GM12878 (cell line): Measurements from ENCODE around the gene FLT1. TPM values are rescaled to one million over a fixed set of nuclear protein-coding genes. Genes with fewer than 3 reads are reported as not detected.
A peak's percentile ranks its signal among the peaks of the same experiment; 100 is the strongest.

Experiments used
- BHLHE40 ChIP-seq, 2 experiments: fragments of 450-650 bp in 1 of 2; IDR thresholded peaks; 2 replicates each; pipeline ENCODE4 v1.6.1; 2011 to 2017; ENCODE audit warnings: low read depth in 2 of 2, borderline replicate concordance in 1 of 2, improper control_type of control experiment in 1 of 2, low read length in 1 of 2, mild to moderate bottlenecking in 1 of 2
- CHD1 ChIP-seq: IDR thresholded peaks from 2 replicates; pipeline ENCODE4 v1.6.1; 2012; ENCODE audit warnings: low read depth, low read length, improper control_type of control experiment
- LARP7 ChIP-seq: fragments of 450-650 bp; IDR thresholded peaks from 2 replicates; pipeline ENCODE4 v1.6.1; 2017; ENCODE audit warnings: mild to moderate bottlenecking
- MEF2B ChIP-seq: fragments of 450-650 bp; IDR thresholded peaks from 2 replicates; pipeline ENCODE4 v1.6.1; 2018; ENCODE audit warnings: mild to moderate bottlenecking, moderate library complexity; ENCODE audit not compliant: partially characterized antibody, poor library complexity, severe bottlenecking
- NR2F1 ChIP-seq: fragments of 450-650 bp; conservative IDR thresholded peaks from 2 replicates; pipeline ENCODE4 v1.6.1; 2017; ENCODE audit warnings: mild to moderate bottlenecking
- PAX8 ChIP-seq: fragments of 450-650 bp; IDR thresholded peaks from 2 replicates; pipeline ENCODE4 v1.6.1; 2017; ENCODE audit warnings: mild to moderate bottlenecking, moderate library complexity
- TCF3 ChIP-seq: IDR thresholded peaks from 2 replicates; pipeline ENCODE4 v1.6.1; 2012; ENCODE audit warnings: low read depth, mild to moderate bottlenecking, low read length, borderline replicate concordance; ENCODE audit not compliant: insufficient read depth
- WRNIP1 ChIP-seq: IDR thresholded peaks from 2 replicates; pipeline ENCODE4 v1.6.1; 2011; ENCODE audit warnings: low read depth, low read length, improper control_type of control experiment, borderline replicate concordance
- YBX1 ChIP-seq: fragments of 450-650 bp; IDR thresholded peaks from 2 replicates; pipeline ENCODE4 v1.6.1; 2016; ENCODE audit warnings: antibody characterized with exemption
- YY1 ChIP-seq: IDR thresholded peaks from 2 replicates; pipeline ENCODE4 v1.6.1; 2011; ENCODE audit warnings: low read depth, mild to moderate bottlenecking, low read length
- polyA plus RNA-seq, 11 experiments: library from polyadenylated mRNA; depleted of rRNA in 4 of 11; unstranded in 6 of 11; stranded (reverse) in 5 of 11; fragments of >200 nt; fragmentation: Nextera tagmentation in 4 of 11; fragmentation: Illumina TruSeq in 1 of 11; extraction: Ambion mirVana in 4 of 11; extraction: Trizol in 1 of 11; gene quantifications; 1 replicate in 1 of 11; 2 replicates in 10 of 11; pipeline versions ENCODE4 v1.2.1 to v1.2.3, GENCODE V29; 2011 to 2016; ENCODE audit warnings: inconsistent platforms in 2 of 11, missing spikeins in 2 of 11, low read depth in 1 of 11
- total RNA-seq, 4 experiments: library from RNA; depleted of rRNA in 3 of 4; stranded (reverse); fragments of >200 nt in 3 of 4; fragmentation: Illumina TruSeq in 1 of 4; extraction: Trizol in 1 of 4; gene quantifications; 2 replicates each; pipeline versions ENCODE4 v1.2.1 to v1.2.3, GENCODE V29; 2013 to 2021
- TF ChIP-seq, protein P1 (sequence below): fragments of 450-650 bp; formaldehyde crosslinking; IDR thresholded peaks from 2 replicates; pipeline ENCODE4 v1.4.0; 2020; ENCODE audit warnings: mild to moderate bottlenecking, moderate library complexity
- TF ChIP-seq, protein P2 (sequence below): fragments of 450-650 bp; formaldehyde crosslinking; IDR thresholded peaks from 2 replicates; pipeline ENCODE4 v1.5.0; 2022; ENCODE audit warnings: mild to moderate bottlenecking, missing genetic modification characterization
- TF ChIP-seq, protein P3 (sequence below): fragments of 450-650 bp; formaldehyde crosslinking; IDR thresholded peaks from 2 replicates; pipeline ENCODE4 v1.4.0; 2022; ENCODE audit warnings: mild to moderate bottlenecking, moderate library complexity
- TF ChIP-seq, protein P4 (sequence below): fragments of 450-650 bp; IDR thresholded peaks from 2 replicates; pipeline ENCODE4 v1.6.1; 2016; ENCODE audit warnings: mild to moderate bottlenecking, moderate library complexity, borderline replicate concordance

The FLT1 gene
- total and polyA plus RNA-seq, 10 of the 15 experiments (the other 5 are each of a cell fraction or from before 2014, with no cell fraction given): 0.55 to 5.6 (median 0.84) TPM

DNA sequence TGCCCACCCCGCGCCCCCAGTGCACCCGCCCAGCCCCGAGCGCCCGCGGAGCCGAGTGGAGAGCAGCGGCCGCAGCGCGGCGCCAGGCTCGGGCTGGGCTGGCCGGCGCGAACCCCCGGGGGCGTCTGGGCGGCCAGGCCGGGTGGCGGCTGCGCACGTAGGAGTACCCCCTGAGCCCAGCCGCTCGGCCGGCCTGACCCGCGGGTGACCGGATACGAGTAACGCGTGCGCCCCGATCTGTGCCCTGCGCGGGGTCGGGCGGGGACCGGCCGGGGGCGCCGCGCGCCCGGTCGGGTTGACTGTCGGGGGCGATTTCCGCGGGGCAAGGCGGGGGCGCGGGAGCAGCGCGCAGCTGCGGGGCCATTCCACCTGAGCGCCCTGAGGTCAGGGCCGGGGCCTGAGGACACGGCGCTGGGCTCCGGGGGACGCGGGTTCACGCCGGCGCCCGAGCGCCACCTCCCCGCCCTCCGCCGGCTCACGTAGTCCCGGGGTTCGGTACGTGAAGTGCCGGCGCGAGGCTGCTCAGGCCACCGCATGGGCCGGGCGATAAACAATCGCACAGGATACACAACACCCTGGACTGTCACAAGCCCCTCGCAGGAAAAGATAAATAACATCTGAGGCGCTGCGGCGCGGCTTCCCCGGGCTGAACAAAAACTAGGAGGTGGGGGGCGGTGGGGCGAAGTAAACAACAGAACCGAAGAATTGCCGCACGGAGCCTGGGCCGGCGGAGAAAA, 37.6 kb upstream of the FLT1 start (continued):
- TF ChIP-seq, protein P1, sequence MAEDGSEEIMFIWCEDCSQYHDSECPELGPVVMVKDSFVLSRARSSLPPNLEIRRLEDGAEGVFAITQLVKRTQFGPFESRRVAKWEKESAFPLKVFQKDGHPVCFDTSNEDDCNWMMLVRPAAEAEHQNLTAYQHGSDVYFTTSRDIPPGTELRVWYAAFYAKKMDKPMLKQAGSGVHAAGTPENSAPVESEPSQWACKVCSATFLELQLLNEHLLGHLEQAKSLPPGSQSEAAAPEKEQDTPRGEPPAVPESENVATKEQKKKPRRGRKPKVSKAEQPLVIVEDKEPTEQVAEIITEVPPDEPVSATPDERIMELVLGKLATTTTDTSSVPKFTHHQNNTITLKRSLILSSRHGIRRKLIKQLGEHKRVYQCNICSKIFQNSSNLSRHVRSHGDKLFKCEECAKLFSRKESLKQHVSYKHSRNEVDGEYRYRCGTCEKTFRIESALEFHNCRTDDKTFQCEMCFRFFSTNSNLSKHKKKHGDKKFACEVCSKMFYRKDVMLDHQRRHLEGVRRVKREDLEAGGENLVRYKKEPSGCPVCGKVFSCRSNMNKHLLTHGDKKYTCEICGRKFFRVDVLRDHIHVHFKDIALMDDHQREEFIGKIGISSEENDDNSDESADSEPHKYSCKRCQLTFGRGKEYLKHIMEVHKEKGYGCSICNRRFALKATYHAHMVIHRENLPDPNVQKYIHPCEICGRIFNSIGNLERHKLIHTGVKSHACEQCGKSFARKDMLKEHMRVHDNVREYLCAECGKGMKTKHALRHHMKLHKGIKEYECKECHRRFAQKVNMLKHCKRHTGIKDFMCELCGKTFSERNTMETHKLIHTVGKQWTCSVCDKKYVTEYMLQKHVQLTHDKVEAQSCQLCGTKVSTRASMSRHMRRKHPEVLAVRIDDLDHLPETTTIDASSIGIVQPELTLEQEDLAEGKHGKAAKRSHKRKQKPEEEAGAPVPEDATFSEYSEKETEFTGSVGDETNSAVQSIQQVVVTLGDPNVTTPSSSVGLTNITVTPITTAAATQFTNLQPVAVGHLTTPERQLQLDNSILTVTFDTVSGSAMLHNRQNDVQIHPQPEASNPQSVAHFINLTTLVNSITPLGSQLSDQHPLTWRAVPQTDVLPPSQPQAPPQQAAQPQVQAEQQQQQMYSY (CRISPR knock-in tag): no peak
- TF ChIP-seq PAX8: no peak
- peak in 1 of 2 experiments; percentile 49; a peak in 2 of 4 replicates for TF ChIP-seq BHLHE40 (IDR thresholded peaks at IDR 0.05; ENCODE audit: borderline replicate concordance in 1 of 2, low read depth in 2 of 2, low read length in 1 of 2)
- no peak for TF ChIP-seq YBX1
- TF ChIP-seq, protein P2, sequence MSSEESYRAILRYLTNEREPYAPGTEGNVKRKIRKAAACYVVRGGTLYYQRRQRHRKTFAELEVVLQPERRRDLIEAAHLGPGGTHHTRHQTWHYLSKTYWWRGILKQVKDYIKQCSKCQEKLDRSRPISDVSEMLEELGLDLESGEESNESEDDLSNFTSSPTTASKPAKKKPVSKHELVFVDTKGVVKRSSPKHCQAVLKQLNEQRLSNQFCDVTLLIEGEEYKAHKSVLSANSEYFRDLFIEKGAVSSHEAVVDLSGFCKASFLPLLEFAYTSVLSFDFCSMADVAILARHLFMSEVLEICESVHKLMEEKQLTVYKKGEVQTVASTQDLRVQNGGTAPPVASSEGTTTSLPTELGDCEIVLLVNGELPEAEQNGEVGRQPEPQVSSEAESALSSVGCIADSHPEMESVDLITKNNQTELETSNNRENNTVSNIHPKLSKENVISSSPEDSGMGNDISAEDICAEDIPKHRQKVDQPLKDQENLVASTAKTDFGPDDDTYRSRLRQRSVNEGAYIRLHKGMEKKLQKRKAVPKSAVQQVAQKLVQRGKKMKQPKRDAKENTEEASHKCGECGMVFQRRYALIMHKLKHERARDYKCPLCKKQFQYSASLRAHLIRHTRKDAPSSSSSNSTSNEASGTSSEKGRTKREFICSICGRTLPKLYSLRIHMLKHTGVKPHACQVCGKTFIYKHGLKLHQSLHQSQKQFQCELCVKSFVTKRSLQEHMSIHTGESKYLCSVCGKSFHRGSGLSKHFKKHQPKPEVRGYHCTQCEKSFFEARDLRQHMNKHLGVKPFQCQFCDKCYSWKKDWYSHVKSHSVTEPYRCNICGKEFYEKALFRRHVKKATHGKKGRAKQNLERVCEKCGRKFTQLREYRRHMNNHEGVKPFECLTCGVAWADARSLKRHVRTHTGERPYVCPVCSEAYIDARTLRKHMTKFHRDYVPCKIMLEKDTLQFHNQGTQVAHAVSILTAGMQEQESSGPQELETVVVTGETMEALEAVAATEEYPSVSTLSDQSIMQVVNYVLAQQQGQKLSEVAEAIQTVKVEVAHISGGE (CRISPR knock-in tag): no peak
- no peak for TF ChIP-seq MEF2B
- 0 out of 2 replicates have a peak, but pooled peaks have one; percentile 29 for TF ChIP-seq LARP7
- no peak for TF ChIP-seq CHD1
- TF ChIP-seq, protein P3, sequence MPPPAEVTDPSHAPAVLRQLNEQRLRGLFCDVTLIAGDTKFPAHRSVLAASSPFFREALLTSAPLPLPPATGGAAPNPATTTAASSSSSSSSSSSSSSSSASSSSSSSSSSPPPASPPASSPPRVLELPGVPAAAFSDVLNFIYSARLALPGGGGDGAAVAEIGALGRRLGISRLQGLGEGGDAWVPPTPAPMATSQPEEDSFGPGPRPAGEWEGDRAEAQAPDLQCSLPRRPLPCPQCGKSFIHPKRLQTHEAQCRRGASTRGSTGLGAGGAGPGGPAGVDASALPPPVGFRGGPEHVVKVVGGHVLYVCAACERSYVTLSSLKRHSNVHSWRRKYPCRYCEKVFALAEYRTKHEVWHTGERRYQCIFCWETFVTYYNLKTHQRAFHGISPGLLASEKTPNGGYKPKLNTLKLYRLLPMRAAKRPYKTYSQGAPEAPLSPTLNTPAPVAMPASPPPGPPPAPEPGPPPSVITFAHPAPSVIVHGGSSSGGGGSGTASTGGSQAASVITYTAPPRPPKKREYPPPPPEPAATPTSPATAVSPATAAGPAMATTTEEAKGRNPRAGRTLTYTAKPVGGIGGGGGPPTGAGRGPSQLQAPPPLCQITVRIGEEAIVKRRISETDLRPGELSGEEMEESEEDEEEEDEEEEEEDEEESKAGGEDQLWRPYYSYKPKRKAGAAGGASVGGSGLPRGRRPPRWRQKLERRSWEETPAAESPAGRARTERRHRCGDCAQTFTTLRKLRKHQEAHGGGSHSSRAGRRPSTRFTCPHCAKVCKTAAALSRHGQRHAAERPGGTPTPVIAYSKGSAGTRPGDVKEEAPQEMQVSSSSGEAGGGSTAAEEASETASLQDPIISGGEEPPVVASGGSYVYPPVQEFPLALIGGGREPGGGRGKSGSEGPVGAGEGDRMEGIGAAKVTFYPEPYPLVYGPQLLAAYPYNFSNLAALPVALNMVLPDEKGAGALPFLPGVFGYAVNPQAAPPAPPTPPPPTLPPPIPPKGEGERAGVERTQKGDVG (CRISPR knock-in tag): no peak
- TF ChIP-seq NR2F1: 0 out of 2 replicates have a peak, but pooled peaks have one; percentile 21
- TF ChIP-seq TCF3: no peak
- TF ChIP-seq, protein P4, sequence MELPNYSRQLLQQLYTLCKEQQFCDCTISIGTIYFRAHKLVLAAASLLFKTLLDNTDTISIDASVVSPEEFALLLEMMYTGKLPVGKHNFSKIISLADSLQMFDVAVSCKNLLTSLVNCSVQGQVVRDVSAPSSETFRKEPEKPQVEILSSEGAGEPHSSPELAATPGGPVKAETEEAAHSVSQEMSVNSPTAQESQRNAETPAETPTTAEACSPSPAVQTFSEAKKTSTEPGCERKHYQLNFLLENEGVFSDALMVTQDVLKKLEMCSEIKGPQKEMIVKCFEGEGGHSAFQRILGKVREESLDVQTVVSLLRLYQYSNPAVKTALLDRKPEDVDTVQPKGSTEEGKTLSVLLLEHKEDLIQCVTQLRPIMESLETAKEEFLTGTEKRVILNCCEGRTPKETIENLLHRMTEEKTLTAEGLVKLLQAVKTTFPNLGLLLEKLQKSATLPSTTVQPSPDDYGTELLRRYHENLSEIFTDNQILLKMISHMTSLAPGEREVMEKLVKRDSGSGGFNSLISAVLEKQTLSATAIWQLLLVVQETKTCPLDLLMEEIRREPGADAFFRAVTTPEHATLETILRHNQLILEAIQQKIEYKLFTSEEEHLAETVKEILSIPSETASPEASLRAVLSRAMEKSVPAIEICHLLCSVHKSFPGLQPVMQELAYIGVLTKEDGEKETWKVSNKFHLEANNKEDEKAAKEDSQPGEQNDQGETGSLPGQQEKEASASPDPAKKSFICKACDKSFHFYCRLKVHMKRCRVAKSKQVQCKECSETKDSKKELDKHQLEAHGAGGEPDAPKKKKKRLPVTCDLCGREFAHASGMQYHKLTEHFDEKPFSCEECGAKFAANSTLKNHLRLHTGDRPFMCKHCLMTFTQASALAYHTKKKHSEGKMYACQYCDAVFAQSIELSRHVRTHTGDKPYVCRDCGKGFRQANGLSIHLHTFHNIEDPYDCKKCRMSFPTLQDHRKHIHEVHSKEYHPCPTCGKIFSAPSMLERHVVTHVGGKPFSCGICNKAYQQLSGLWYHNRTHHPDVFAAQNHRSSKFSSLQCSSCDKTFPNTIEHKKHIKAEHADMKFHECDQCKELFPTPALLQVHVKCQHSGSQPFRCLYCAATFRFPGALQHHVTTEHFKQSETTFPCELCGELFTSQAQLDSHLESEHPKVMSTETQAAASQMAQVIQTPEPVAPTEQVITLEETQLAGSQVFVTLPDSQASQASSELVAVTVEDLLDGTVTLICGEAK: no peak
- TF ChIP-seq WRNIP1: no peak
- TF ChIP-seq YY1: no peak
